Astrocyte (in vitro differentiated cells and primary cell): ENCODE measurements around the gene ANKRD39. TPM values are rescaled to one million over a fixed set of nuclear protein-coding genes. Genes with fewer than 3 reads are reported as not detected.

Experiments used
- DNase-seq: peaks from one replicate; pipeline ENCODE4 v3.0.0-alpha.2; 2010; ENCODE audit warnings: low read depth
- FAIRE-seq: peaks from 2 replicates; lab custom pipeline; 2011; peaks lifted over from hg19 to GRCh38; lab: Jason Lieb, UNC
- H2AFZ ChIP-seq: 2 replicates; pipeline ENCODE4 v1.6.0; 2012; ENCODE audit warnings: low read depth, low read length, inconsistent platforms
- H3K27ac ChIP-seq: 2 replicates; pipeline ENCODE4 v1.5.1; 2011; ENCODE audit warnings: low read depth, low read length, inconsistent platforms
- H3K27me3 ChIP-seq: 2 replicates; pipeline ENCODE4 v1.6.0; 2011; ENCODE audit warnings: low read length, inconsistent platforms; ENCODE audit not compliant: insufficient read depth
- H3K36me3 ChIP-seq: 2 replicates; pipeline ENCODE4 v1.5.1; 2011; ENCODE audit warnings: low read length, inconsistent platforms; ENCODE audit not compliant: insufficient read depth
- H3K4me1 ChIP-seq: 2 replicates; pipeline ENCODE4 v1.5.1; 2011; ENCODE audit warnings: low read length, inconsistent platforms; ENCODE audit not compliant: insufficient read depth
- H3K4me2 ChIP-seq: 2 replicates; pipeline ENCODE4 v1.6.0; 2012; ENCODE audit warnings: low read length, inconsistent platforms
- H3K4me3 ChIP-seq: 2 replicates; pipeline ENCODE4 v1.5.1; 2011; ENCODE audit warnings: low read depth, mild to moderate bottlenecking, low read length, inconsistent platforms; ENCODE audit not compliant: insufficient read depth
- H3K79me2 ChIP-seq: 2 replicates; pipeline ENCODE4 v1.6.0; 2012; ENCODE audit warnings: mild to moderate bottlenecking, low read length, inconsistent platforms; ENCODE audit not compliant: insufficient read depth
- H3K9ac ChIP-seq: 2 replicates; pipeline ENCODE4 v1.6.0; 2012; ENCODE audit warnings: mild to moderate bottlenecking, low read length, inconsistent platforms
- H3K9me3 ChIP-seq: 2 replicates; pipeline ENCODE4 v1.5.1; 2012; ENCODE audit warnings: low read depth, mild to moderate bottlenecking, low read length, inconsistent platforms; ENCODE audit not compliant: insufficient read depth
- H4K20me1 ChIP-seq: 2 replicates; pipeline ENCODE4 v1.6.0; 2012; ENCODE audit warnings: low read length, inconsistent platforms; ENCODE audit not compliant: insufficient read depth
- H3K27ac Mint-ChIP-seq: one replicate; pipeline ENCODE4 v1.8.0; 2021; ENCODE audit warnings: mild to moderate bottlenecking, mixed read lengths; ENCODE audit not compliant: unreplicated experiment
- H3K27me3 Mint-ChIP-seq: one replicate; pipeline ENCODE4 v1.8.0; 2021; ENCODE audit warnings: low read depth, mixed read lengths; ENCODE audit not compliant: unreplicated experiment
- H3K36me3 Mint-ChIP-seq: one replicate; pipeline ENCODE4 v1.8.0; 2021; ENCODE audit warnings: low read depth, mixed read lengths; ENCODE audit not compliant: unreplicated experiment
- H3K4me1 Mint-ChIP-seq: one replicate; pipeline ENCODE4 v1.8.0; 2021; ENCODE audit warnings: low read depth, mixed read lengths; ENCODE audit not compliant: unreplicated experiment
- H3K4me3 Mint-ChIP-seq: one replicate; pipeline ENCODE4 v1.8.0; 2021; ENCODE audit warnings: mild to moderate bottlenecking, moderate library complexity, mixed read lengths; ENCODE audit not compliant: unreplicated experiment
- H3K9me3 Mint-ChIP-seq: one replicate; pipeline ENCODE4 v1.8.0; 2021; ENCODE audit warnings: mild to moderate bottlenecking, mixed read lengths; ENCODE audit not compliant: unreplicated experiment
- EZH2 ChIP-seq: IDR thresholded peaks from 2 replicates; pipeline ENCODE4 v1.6.1; 2012; ENCODE audit warnings: mild to moderate bottlenecking, low read length, inconsistent platforms; ENCODE audit not compliant: insufficient read depth
- total RNA-seq: library from RNA; stranded (reverse); gene quantifications from 2 replicates; pipeline ENCODE4 v1.2.1, GENCODE V29; 2021
- TF ChIP-seq, protein P1 (sequence below): IDR thresholded peaks from 2 replicates; pipeline ENCODE4 v1.5.1; 2011; ENCODE audit warnings: low read depth, mild to moderate bottlenecking, inconsistent platforms, low read length, moderate library complexity; ENCODE audit not compliant: insufficient read depth

The ANKRD39 gene
- total RNA-seq, 1 donor from 2014 or later, result 13.7 TPM

DNA sequence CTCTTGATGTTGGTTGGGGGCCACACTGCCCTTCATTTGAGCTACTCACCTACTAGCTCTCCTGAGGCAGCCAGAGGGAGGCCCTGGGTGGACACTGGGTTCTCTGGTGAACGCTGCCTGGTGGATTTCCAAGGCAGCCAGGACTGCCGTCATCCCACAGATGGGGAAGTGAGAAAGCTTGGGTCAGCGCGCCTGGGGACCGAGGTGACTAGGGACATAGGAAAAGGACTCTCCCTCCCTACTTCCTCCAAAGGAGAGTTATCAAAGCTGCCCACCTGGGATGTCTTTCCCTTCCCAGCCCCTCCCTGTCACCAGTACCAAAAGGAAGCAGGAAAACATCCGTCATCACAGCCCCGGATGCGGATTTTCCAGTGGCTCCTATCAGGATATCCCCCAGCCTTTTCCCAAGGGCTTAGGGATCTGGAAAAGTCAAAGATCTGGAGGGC, 15.9 kb upstream of the ANKRD39 start:
- no peak for FAIRE-seq
- H3K4me1 ChIP-seq, result peaks cover 11% of the 10 kb centered on the region
- H3K4me1 Mint-ChIP-seq, result peaks cover 22% of the 10 kb centered on the region
- no peaks in the 10 kb centered on the region for H3K9me3 ChIP-seq
- no peak for TF ChIP-seq EZH2
- TF ChIP-seq, protein P1, sequence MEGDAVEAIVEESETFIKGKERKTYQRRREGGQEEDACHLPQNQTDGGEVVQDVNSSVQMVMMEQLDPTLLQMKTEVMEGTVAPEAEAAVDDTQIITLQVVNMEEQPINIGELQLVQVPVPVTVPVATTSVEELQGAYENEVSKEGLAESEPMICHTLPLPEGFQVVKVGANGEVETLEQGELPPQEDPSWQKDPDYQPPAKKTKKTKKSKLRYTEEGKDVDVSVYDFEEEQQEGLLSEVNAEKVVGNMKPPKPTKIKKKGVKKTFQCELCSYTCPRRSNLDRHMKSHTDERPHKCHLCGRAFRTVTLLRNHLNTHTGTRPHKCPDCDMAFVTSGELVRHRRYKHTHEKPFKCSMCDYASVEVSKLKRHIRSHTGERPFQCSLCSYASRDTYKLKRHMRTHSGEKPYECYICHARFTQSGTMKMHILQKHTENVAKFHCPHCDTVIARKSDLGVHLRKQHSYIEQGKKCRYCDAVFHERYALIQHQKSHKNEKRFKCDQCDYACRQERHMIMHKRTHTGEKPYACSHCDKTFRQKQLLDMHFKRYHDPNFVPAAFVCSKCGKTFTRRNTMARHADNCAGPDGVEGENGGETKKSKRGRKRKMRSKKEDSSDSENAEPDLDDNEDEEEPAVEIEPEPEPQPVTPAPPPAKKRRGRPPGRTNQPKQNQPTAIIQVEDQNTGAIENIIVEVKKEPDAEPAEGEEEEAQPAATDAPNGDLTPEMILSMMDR, result no peak
- H3K27me3 ChIP-seq, result no peaks in the 10 kb centered on the region
- H3K4me2 ChIP-seq, result no peak overlapping the region
- no peaks in the 10 kb centered on the region for H4K20me1 ChIP-seq
- H3K27ac Mint-ChIP-seq, result no peak overlapping the region
- no peaks in the 10 kb centered on the region for H3K9me3 Mint-ChIP-seq
- no peak overlapping the region for H3K9ac ChIP-seq
- no peaks in the 10 kb centered on the region for H3K36me3 Mint-ChIP-seq
- DNase-seq, result no peak
- no peak overlapping the region for H3K4me3 ChIP-seq
- no peak overlapping the region for H3K27ac ChIP-seq
- peaks cover 4% of the 10 kb centered on the region for H3K27me3 Mint-ChIP-seq
- H3K36me3 ChIP-seq, result no peaks in the 10 kb centered on the region
- peaks cover 2% of the 10 kb centered on the region for H3K79me2 ChIP-seq
- no peak overlapping the region for H2AFZ ChIP-seq
- H3K4me3 Mint-ChIP-seq, result no peak overlapping the region

DNA sequence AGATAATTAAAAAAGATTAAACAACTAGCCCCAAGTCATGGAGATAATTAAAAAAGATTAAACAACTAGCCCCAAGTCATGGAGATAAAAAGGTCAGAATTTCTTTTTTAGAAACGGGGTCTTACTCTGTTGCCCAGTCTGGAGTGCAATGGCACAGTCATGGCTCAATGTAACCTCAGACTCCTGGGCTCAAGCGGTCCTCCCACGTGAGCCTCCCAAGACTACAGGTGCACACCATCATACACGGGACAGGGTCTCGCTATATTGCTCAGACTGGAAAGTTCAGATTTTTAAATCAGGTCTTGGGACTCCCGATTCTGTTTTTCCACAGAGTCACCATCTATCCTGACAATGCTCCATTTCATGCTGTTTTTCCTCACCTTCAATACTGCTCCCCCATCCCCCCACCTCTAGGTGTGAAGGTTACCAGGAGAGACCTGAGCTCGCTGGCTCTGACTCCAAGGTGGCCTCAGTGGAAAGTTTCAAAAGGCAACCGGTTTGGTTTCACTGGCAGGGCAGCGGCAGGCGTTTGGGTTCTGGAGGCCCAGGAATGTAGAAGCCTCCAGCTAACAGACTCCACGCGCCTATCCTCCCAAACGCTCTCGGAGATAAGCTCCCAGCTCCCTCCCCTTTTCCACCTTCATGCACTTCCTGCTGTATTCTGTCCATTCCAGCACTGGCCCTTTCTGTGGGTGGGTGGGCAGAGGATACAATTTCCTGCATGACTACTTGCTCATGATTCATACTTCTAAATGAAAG, 15.0 kb upstream of the ANKRD39 start:
- Histone ChIP-seq H3K27ac (no peak overlapping the region), H3K27me3 (no peaks in the 10 kb centered on the region), H3K4me3 (no peak overlapping the region), H3K9me3 (no peaks in the 10 kb centered on the region), H3K36me3 (no peaks in the 10 kb centered on the region), H3K4me2 (peak overlapping the region; percentile 51), H4K20me1 (peaks cover 3% of the 10 kb centered on the region), H3K79me2 (peaks cover 11% of the 10 kb centered on the region), H3K9ac (no peak overlapping the region), H3K4me1 (peaks cover 15% of the 10 kb centered on the region), H2AFZ (no peak overlapping the region)
- FAIRE-seq, result no peak
- Mint-ChIP-seq H3K4me1 (peaks cover 22% of the 10 kb centered on the region), H3K36me3 (no peaks in the 10 kb centered on the region), H3K27me3 (peaks cover 1% of the 10 kb centered on the region), H3K9me3 (no peaks in the 10 kb centered on the region), H3K4me3 (no peak overlapping the region), H3K27ac (no peak overlapping the region)
- DNase-seq, result peak; percentile 61
- TF ChIP-seq, protein P1, result no peak
- TF ChIP-seq EZH2, result no peak

DNA sequence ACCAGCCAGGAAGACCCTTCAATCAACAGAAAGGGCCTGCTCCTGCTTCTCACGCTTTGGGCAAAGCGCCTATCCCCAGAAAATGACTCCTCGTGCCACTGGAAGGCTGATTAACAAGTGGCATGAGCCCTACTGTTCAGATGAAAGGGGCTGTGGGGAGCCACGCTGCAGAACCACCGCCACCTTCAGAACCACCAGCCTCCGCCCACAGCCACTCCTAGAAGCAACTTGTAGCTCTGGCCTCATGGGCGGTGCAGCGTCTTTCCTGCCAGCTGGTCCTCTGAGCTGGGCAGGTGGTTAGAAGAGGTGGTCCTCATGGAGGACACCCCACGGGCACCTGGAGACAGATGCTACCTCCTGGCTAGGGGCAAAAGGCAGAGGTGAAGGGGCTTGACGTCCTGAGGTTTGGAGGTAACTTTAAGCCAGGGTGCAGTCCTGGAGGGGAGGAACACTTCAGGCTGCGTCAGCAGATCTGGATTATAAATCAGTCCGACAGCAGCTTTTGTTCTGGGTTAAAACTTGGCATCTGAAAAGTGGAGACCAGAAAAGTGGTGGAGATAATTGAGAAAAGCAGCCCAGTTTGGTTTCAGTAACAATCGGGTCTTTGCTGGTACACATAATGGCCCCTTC, 12.9 kb upstream of the ANKRD39 start:
- TF ChIP-seq, protein P1, result no peak
- TF ChIP-seq EZH2, result no peak
- no peaks in the 10 kb centered on the region for H3K36me3 Mint-ChIP-seq
- Histone ChIP-seq H3K4me1 (peaks cover 30% of the 10 kb centered on the region), H3K9me3 (no peaks in the 10 kb centered on the region), H3K9ac (peak overlapping the region; percentile 92), H3K36me3 (peaks cover 4% of the 10 kb centered on the region), H3K4me3 (peak overlapping the region; percentile 83), H3K27me3 (no peaks in the 10 kb centered on the region), H2AFZ (peak overlapping the region; percentile 46), H3K27ac (no peak overlapping the region), H3K4me2 (peak overlapping the region; percentile 98), H3K79me2 (peaks cover 31% of the 10 kb centered on the region), H4K20me1 (peaks cover 23% of the 10 kb centered on the region)
- H3K4me1 Mint-ChIP-seq, result peaks cover 20% of the 10 kb centered on the region
- no peak overlapping the region for H3K27ac Mint-ChIP-seq
- H3K27me3 Mint-ChIP-seq, result no peaks in the 10 kb centered on the region
- peak overlapping the region; percentile 74 for H3K4me3 Mint-ChIP-seq
- peak; percentile 33 for DNase-seq
- no peaks in the 10 kb centered on the region for H3K9me3 Mint-ChIP-seq
- no peak for FAIRE-seq
